GM21576 (cell line): Measurements from ENCODE around the gene VWF.

Experiments used
- ATAC-seq: cut with Tn5 transposase; IDR thresholded peaks from one replicate; pipeline ENCODE4 v1.9.1; 2021; ENCODE audit warnings: mild to moderate bottlenecking, moderate library complexity; ENCODE audit not compliant: unreplicated experiment

The VWF gene

DNA sequence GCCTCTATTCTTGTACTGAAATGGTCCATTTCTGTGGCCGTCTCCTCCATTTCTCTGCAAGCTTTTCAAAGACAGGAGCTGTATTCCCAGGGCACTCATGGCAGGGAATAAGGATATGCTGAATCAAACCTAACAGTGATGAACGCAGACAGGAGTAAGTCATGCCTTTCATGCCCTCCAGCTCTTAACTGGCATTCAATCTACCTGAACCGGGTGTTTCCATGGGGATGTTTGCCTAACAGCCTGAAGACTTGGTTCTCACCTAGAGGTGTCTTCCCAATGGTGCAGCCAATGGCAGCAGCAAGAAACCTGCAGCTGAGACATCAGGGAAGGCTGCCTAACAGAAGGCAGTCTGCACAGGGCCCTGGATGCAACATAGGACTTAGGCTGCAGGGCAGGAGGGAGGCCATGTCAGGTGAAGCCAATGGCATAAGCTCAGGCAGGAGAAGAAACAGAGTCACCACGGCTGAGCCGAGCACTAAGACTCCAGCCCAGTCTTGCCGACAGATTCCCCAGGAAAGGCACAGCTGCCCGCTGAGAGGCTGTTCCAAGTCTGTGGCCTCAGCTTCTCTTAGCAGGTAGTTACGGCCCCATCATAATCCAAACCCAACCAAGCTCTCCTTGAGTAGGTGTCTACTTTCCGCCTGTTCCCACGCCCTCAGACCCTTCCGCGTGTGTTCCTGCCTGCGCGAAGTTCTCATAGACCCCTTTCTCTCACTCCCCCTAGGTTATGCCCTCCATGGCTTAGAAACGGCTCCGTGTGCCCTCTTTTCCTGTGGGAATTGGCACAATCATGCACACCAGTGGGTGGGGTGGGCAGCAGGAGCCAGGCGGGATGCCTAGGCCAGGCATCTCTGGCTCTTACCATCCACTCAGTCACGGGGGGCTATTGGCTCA lies 44.1 kb downstream of the VWF start:
- ATAC-seq, result no peak

DNA sequence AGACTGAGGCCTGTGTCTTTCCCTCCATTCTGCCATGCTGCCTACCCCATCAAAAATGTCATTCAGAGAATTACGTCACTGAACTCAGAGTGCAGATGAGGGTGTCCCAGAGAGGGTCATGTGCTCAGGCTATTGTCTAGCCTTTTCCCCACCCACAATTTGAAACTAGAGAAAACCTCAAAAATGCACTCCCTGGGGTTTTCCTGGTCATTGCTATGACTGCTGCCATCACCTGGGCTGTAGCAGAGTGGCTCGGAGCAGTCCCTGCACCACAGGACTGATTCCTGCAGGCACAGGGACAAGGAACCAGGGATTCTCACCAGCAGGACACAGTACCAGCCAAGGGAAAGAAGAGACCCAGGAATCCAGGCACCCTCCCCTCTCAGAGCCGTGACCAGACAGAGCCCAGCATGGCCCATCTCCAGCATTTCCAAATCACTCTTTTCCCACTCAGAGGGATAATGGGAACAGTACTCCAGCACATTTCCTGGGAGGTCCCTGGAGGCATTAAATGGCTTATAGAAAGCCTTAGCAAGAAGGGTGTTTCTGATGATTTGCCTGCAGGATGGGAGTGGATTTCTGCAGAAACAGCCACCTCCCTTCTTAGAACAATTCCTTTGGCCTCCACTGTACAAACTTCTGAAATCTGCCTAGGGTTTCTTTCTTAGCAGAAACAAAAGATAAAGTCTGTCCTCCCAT lies 45.9 kb downstream of the VWF start:
- ATAC-seq, result no peak

DNA sequence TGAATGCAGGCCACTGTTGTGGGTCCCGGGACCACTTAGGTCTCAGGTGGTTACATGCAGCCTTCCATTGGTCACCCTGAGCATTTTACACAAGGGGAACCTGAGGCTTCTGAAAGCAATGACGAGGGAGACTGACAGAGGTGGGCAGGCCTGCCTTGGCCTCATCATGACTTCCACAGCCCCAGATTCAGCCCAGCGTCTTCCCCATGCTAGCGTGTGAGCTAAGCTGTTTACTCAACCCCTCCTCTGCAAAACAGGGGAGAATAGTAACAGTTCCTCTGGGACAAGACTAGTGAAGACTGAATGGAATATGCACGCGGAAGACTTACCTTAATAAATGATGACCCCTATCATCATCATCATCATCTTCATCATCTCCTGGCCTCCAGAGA lies 46.8 kb downstream of the VWF start:
- no peak for ATAC-seq

DNA sequence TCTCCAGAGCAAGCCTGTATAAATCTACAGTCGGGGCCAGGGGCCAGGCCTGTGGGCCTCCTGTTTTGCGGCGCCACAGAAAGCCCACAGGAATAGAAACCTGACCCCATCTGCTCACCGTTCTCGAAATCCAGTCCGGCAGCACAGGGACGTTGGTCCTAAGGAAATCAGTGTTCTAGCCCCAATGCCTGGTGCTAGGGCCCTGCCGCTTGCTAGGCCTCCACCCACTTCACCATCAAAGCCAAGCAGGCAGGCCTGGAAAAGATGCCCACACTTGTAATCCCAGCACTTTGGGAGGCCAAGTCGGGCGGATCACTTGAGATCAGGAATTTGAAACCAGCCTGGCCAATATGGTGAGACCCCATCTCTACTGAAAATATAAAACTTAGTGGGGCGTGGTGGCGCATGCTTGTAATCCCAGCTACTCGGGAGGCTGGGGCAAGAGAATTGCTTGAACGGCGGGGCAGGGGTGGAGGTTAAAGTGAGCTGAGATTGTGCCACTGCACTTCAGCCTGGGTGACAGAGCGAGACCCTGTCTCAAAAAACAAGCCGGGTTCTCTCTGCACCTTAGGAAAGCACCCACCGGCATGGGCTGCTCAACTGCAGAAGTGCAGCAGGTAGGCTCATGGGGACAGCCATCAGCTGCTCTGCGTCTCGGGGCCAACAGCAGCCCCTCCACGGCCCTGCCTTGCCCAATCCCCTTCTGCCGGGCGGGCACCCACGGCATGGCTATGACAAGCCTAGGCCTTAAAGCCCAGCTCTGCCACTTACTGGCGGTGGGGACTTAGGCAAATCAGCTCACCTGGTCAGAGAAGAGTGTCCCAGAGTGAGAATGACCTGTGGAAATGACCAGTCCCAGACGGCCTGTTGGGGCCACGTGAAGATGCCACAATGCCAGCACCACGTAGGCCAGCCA lies 47.4 kb downstream of the VWF start:
- no peak for ATAC-seq

GRCh38 chr12:6076346-6076745 lies 48.1 kb downstream of the VWF start:
- no peak for ATAC-seq

DNA sequence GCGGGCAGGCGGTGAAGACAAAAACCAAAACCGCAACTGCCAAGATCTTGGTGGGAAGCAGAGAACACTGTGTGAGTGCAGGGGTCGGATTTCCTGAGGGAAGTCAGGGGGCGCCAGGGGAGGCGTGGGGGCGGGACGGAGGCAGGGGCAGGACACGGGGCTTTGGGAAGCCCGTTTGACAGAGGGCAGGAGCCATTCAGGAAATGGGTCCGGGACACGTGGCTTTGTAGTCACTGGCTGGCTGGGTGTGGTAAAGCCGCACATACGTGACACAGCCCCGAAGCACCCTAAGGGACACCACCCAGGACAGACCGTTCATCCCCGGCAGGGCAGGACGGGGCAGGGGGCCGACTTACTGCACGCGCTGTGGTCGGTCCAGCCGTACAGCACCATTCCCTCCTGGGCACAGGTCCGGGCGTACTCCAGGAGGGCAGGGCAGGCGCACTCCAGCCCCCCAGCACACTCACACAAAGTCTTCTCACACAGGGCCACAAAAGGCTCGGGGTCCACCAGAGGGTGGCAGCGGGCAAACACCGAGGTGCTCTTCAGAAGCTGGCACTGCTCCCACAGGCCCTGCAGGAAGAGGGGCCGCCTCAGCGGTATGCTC lies 49.4 kb downstream of the VWF start:
- ATAC-seq, result no peak

- ATAC-seq, result no peak
Measured at GRCh38 chr12:6074427-6074826, 50.0 kb downstream of the VWF start.

DNA sequence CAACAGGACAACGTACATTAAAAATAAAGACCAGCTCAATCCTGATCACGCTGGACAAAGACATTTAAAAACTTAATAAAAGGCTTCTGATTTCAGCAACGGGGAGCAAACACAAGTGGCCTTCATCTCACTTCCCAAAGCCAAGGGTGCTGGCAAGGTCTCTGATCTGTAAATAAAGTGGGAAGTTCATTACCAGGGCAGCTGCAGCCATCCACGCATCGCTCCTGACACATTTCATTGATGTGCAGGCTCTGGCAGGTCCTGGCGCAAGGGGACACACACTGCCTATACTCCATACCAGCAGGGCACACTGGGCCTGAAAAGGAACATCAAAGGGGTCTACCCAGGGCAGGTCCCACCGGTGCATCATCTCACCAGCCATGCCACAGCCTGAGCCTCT lies 51.0 kb downstream of the VWF start:
- no peak for ATAC-seq

- ATAC-seq, result no peak
Measured at GRCh38 chr12:6072302-6072752, 52.1 kb downstream of the VWF start.

DNA sequence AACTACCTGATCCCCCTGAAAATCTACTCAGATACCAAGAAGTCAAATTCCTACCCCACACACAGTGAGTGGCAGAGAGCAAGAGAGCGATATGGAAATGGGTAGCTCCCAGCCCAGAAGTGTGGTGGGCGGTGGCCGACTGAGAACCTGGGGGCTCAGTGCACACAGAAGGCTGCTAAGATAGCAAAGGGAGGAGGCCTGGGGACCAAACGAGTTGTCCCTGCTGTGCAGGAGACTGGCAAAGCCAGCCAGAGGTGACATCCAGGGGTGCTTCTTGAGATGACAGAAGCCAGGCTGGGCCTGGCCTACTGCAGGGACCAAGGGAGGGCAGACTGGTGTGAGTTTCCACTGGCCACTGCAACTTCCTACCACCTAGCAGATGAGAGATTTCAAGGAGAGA lies 52.9 kb downstream of the VWF start:
- no peak for ATAC-seq

- no peak for ATAC-seq
Measured at GRCh38 chr12:6070472-6071257, 53.8 kb downstream of the VWF start.

GRCh38 chr12:6069437-6070093 lies 54.9 kb downstream of the VWF start:
- no peak for ATAC-seq

DNA sequence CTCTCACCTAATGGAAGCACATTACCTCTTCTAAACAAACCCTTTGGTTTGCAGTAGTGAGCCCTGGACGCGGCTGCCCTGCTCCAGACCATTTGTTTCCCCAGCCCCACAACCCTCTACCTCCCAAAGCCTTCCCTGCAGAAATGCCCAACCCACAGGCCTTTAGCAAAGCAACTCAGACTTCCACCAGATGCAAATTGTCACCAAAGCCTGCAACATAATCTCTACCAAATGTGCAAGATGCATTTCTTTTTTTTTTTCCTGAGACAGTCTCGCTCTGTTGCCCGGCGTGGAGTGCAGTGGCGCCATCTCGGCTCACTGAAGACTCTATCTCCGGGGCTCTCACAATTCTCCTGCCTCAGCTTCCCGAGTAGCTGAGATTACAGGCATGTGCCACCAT lies 56.2 kb downstream of the VWF start:
- ATAC-seq, result no peak

GRCh38 chr12:6067152-6067916 lies 57.1 kb downstream of the VWF start:
- ATAC-seq, result no peak

DNA sequence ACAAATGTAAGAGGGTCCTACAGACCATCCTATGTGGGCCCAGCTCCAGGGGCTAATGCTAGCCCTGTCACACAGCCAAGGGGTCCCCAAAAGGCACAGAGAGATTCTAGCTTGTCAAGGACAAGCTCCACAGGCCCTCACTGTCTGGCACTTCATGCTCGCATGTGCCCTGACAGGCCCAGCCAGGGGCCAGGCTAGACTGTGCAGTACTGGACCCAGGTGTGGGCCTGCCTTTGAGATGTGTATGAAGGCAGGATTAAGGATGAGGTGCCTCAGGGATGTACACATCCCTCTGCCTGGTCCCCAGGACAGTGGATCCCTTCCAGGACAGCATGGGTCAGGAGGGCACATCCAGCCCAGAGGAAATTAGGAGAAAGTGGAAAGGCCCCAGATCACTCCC lies 57.8 kb downstream of the VWF start:
- ATAC-seq, result no peak

- ATAC-seq, result no peak
Measured at GRCh38 chr12:6065863-6066199, 58.6 kb downstream of the VWF start.

- ATAC-seq, result no peak
Measured at GRCh38 chr12:6065131-6065862, 59.2 kb downstream of the VWF start.
